Natural killer cell (primary cell): ENCODE data around the gene LRRC4B. TPM values are rescaled to one million over a fixed set of nuclear protein-coding genes. Genes with fewer than 3 reads are reported as not detected.

Experiments used
- ATAC-seq, 3 donors: fragments of 150-1000 bp in 2 of 3; fragments of 200-7000 bp in 1 of 3; cut with Tn5 transposase; 1 replicate in 1 of 3; 2 replicates in 2 of 3; pipeline ENCODE4 v1.10.0; 2021; ENCODE audit warnings: mild to moderate bottlenecking in 2 of 3, moderate library complexity in 2 of 3
- DNase-seq, 2 donors: peaks; one replicate each; pipeline versions ENCODE4 v3.0.0 to v3.0.0-alpha.2; 2013 to 2021; ENCODE audit warnings: mixed read lengths in 1 of 2
- H3K27ac ChIP-seq: one replicate; pipeline ENCODE4 v1.5.1; 2013; ENCODE audit warnings: mild to moderate bottlenecking, low read length
- H3K27me3 ChIP-seq: one replicate; pipeline ENCODE4 v1.6.1; 2013; ENCODE audit warnings: low read length; ENCODE audit not compliant: control insufficient read depth, insufficient read depth
- H3K36me3 ChIP-seq: one replicate; pipeline ENCODE4 v1.6.1; 2013; ENCODE audit warnings: low read length; ENCODE audit not compliant: control insufficient read depth, insufficient read depth
- H3K4me1 ChIP-seq: one replicate; pipeline ENCODE4 v1.6.1; 2013; ENCODE audit warnings: low read length; ENCODE audit not compliant: control insufficient read depth, insufficient read depth
- H3K4me3 ChIP-seq: one replicate; pipeline ENCODE4 v1.5.1; 2013; ENCODE audit warnings: low read length
- H3K9me3 ChIP-seq: one replicate; pipeline ENCODE4 v1.6.1; 2013; ENCODE audit warnings: low read length; ENCODE audit not compliant: control insufficient read depth, insufficient read depth
- H3K27ac Mint-ChIP-seq, 2 donors: one replicate each; pipeline ENCODE4 v1.8.0; 2022; ENCODE audit warnings: mild to moderate bottlenecking in 2 of 2, mixed read lengths in 2 of 2, moderate library complexity in 1 of 2
- H3K27me3 Mint-ChIP-seq, 2 donors: one replicate each; pipeline ENCODE4 v1.8.0; 2022; ENCODE audit warnings: low read depth in 2 of 2, mixed read lengths in 2 of 2
- H3K36me3 Mint-ChIP-seq: one replicate; pipeline ENCODE4 v1.8.0; 2022; ENCODE audit warnings: mixed read lengths
- H3K4me1 Mint-ChIP-seq, 2 donors: one replicate each; pipeline ENCODE4 v1.8.0; 2022; ENCODE audit warnings: mixed read lengths in 2 of 2
- H3K4me3 Mint-ChIP-seq: one replicate; pipeline ENCODE4 v1.8.0; 2022; ENCODE audit warnings: mild to moderate bottlenecking, moderate library complexity, mixed read lengths
- H3K9me3 Mint-ChIP-seq, 2 donors: one replicate each; pipeline ENCODE4 v1.8.0; 2022; ENCODE audit warnings: mixed read lengths in 2 of 2
- WGBS: methylation state at CpG from one replicate; pipeline ENCODE4 v1.1.7; 2013; ENCODE audit warnings: missing lambda C conversion rate; ENCODE audit not compliant: insufficient coverage; 5-methylcytosine and 5-hydroxymethylcytosine counted together
- intact Hi-C: fragments of 100-400 bp; cut with micrococcal nuclease; formaldehyde crosslinking; loops from one replicate; pipeline ENCODE4 v1.14.2; 2022
- total RNA-seq, 4 donors: library from RNA; stranded (reverse); fragments of 120-200 nt in 1 of 4; gene quantifications; one replicate each; pipeline versions ENCODE4 v1.2.3 to v1.2.4, GENCODE V29; 2013 to 2022
- TF ChIP-seq, protein P1 (sequence below): fragments of 200-600 bp; IDR thresholded peaks from one replicate; pipeline ENCODE4 v1.8.0; 2022; ENCODE audit warnings: antibody characterized with exemption

LRRC4B gene
- total RNA-seq, 3 donors from 2014 or later (not counting 1 experiment from before 2014, with no cell fraction given), result not detected

- peaks cover 8% of the 10 kb centered on the region for H3K36me3 Mint-ChIP-seq
- no peaks in the 10 kb centered on the region for H3K4me1 ChIP-seq
- TF ChIP-seq, protein P1, sequence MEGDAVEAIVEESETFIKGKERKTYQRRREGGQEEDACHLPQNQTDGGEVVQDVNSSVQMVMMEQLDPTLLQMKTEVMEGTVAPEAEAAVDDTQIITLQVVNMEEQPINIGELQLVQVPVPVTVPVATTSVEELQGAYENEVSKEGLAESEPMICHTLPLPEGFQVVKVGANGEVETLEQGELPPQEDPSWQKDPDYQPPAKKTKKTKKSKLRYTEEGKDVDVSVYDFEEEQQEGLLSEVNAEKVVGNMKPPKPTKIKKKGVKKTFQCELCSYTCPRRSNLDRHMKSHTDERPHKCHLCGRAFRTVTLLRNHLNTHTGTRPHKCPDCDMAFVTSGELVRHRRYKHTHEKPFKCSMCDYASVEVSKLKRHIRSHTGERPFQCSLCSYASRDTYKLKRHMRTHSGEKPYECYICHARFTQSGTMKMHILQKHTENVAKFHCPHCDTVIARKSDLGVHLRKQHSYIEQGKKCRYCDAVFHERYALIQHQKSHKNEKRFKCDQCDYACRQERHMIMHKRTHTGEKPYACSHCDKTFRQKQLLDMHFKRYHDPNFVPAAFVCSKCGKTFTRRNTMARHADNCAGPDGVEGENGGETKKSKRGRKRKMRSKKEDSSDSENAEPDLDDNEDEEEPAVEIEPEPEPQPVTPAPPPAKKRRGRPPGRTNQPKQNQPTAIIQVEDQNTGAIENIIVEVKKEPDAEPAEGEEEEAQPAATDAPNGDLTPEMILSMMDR, result peak; percentile 76
- peak; percentile 43 to 67 (median 44) for ATAC-seq
- no peaks in the 10 kb centered on the region for H3K4me1 Mint-ChIP-seq
- DNase-seq, result peak; percentile 54 to 75
- no peak overlapping the region for H3K27ac ChIP-seq
- H3K9me3 Mint-ChIP-seq, result peaks cover 5 to 6% of the 10 kb centered on the region in 2 donors
- no peak overlapping the region for H3K27ac Mint-ChIP-seq
- WGBS, result 17% methylated on average over 15 of the region's 15 CpGs
- H3K27me3 Mint-ChIP-seq, result peaks cover 4 to 12% of the 10 kb centered on the region in 2 donors
- no peak overlapping the region for H3K4me3 Mint-ChIP-seq
- no peak overlapping the region for H3K4me3 ChIP-seq
- intact Hi-C loops, result loop anchor here (1.0 kb wide), 1 partner anchor 246 kb away; no protein-coding TSS in a partner anchor
- H3K27me3 ChIP-seq, result no peaks in the 10 kb centered on the region
- no peaks in the 10 kb centered on the region for H3K36me3 ChIP-seq
- no peaks in the 10 kb centered on the region for H3K9me3 ChIP-seq
Observed at GRCh38 chr19:50537769-50538230, 30.4 kb downstream of the LRRC4B start.

GRCh38 chr19:50537306-50537685 is 30.9 kb downstream of the LRRC4B start:
- intact Hi-C loops, result loop anchor here (1.0 kb wide), 1 partner anchor 246 kb away; no protein-coding TSS in a partner anchor
- H3K9me3 Mint-ChIP-seq, result peaks cover 5 to 6% of the 10 kb centered on the region in 2 donors
- Histone ChIP-seq H3K9me3 (peaks cover 2% of the 10 kb centered on the region), H3K4me3 (no peak overlapping the region), H3K4me1 (no peaks in the 10 kb centered on the region), H3K36me3 (no peaks in the 10 kb centered on the region), H3K27ac (no peak overlapping the region), H3K27me3 (no peaks in the 10 kb centered on the region)
- TF ChIP-seq, protein P1, result no peak
- H3K4me3 Mint-ChIP-seq, result no peak overlapping the region
- no peak for ATAC-seq
- H3K36me3 Mint-ChIP-seq, result peaks cover 8% of the 10 kb centered on the region
- DNase-seq, result no peak
- H3K4me1 Mint-ChIP-seq, result no peaks in the 10 kb centered on the region
- no peak overlapping the region for H3K27ac Mint-ChIP-seq
- peaks cover 8 to 17% of the 10 kb centered on the region in 2 donors for H3K27me3 Mint-ChIP-seq
- 73% methylated on average over 18 of the region's 18 CpGs for WGBS

DNA sequence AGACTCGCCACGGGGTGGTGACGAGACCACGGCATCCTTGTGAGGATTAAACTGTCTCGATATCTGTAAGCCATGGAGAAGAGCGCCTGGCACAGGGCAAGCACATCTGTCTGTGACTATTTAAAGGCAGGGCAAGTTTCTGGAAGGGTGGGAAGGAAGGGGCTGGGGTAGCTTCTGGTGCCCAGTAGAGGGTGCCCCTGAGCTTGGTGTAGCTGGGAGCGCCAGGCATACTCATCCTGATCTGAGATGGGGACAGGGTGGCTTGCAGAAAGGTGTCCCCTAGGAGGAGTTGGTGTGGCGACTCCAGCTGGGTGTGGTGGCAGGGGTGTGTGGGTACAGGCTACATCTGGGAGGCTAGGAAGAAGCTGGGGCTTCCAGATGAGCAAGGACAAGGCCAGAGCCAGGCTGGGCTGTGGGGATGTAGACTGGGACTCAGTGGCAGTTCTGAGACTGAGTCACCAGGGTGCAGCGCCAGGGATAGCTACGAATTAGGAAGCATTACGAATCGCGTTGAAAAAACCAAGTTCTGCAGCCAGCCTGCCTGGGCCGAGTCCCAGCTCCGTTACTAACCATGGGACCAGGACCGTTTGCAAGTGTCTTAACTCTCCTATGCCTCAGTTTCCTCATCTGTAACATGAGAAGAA is 31.5 kb downstream of the LRRC4B start:
- no peaks in the 10 kb centered on the region for H3K36me3 ChIP-seq
- intact Hi-C loops, result loop anchor here (1.0 kb wide), 1 partner anchor 247 kb away; no protein-coding TSS in a partner anchor
- ATAC-seq (no peak), DNase-seq (no peak)
- H3K9me3 Mint-ChIP-seq, result peaks cover 5 to 6% of the 10 kb centered on the region in 2 donors
- H3K27ac ChIP-seq, result no peak overlapping the region
- TF ChIP-seq, protein P1, result no peak
- H3K4me3 Mint-ChIP-seq, result no peak overlapping the region
- 90% methylated on average over 16 of the region's 16 CpGs for WGBS
- H3K4me3 ChIP-seq, result no peak overlapping the region
- no peaks in the 10 kb centered on the region for H3K4me1 ChIP-seq
- H3K36me3 Mint-ChIP-seq, result peaks cover 8% of the 10 kb centered on the region
- H3K27me3 ChIP-seq, result no peaks in the 10 kb centered on the region
- no peak overlapping the region for H3K27ac Mint-ChIP-seq
- peaks cover 10 to 19% of the 10 kb centered on the region in 2 donors for H3K27me3 Mint-ChIP-seq
- H3K9me3 ChIP-seq, result peaks cover 4% of the 10 kb centered on the region
- no peaks in the 10 kb centered on the region for H3K4me1 Mint-ChIP-seq
